ENCODE data around the gene GNAI2. TPM values are rescaled to one million over a fixed set of nuclear protein-coding genes. Genes with fewer than 3 reads are reported as not detected.

GNAI2 gene
- total RNA-seq, 1 donor from 2014 or later = 140 TPM

- TF ChIP-seq, protein P1, sequence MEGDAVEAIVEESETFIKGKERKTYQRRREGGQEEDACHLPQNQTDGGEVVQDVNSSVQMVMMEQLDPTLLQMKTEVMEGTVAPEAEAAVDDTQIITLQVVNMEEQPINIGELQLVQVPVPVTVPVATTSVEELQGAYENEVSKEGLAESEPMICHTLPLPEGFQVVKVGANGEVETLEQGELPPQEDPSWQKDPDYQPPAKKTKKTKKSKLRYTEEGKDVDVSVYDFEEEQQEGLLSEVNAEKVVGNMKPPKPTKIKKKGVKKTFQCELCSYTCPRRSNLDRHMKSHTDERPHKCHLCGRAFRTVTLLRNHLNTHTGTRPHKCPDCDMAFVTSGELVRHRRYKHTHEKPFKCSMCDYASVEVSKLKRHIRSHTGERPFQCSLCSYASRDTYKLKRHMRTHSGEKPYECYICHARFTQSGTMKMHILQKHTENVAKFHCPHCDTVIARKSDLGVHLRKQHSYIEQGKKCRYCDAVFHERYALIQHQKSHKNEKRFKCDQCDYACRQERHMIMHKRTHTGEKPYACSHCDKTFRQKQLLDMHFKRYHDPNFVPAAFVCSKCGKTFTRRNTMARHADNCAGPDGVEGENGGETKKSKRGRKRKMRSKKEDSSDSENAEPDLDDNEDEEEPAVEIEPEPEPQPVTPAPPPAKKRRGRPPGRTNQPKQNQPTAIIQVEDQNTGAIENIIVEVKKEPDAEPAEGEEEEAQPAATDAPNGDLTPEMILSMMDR (conservative IDR thresholded peaks at IDR 0.05) = no peak
- Mint-ChIP-seq H3K4me3 (no peak overlapping the region), H3K4me1 (ENCODE audit: unreplicated experiment) (peaks cover 5% of the 10 kb centered on the region), H3K27ac (no peak overlapping the region), H3K9me3 (no peaks in the 10 kb centered on the region), H3K36me3 (no peaks in the 10 kb centered on the region), H3K27me3 (peaks cover 14% of the 10 kb centered on the region)
- no peak for DNase-seq (ENCODE audit: extremely low spot score, unreplicated experiment)
These were observed 43.9 kb upstream of the GNAI2 start for GRCh38 chr3:50192124-50192523.

- TF ChIP-seq, protein P1 (conservative IDR thresholded peaks at IDR 0.05) = peak; percentile 96
- no peak overlapping the region for H3K4me3 Mint-ChIP-seq
- peaks cover 5% of the 10 kb centered on the region for H3K4me1 Mint-ChIP-seq (ENCODE audit: unreplicated experiment)
- DNase-seq (ENCODE audit: extremely low spot score, unreplicated experiment) = peak; percentile 87
- no peak overlapping the region for H3K27ac Mint-ChIP-seq
- H3K36me3 Mint-ChIP-seq = no peaks in the 10 kb centered on the region
- H3K9me3 Mint-ChIP-seq = no peaks in the 10 kb centered on the region
- H3K27me3 Mint-ChIP-seq = peaks cover 19% of the 10 kb centered on the region
These were observed 43.3 kb upstream of the GNAI2 start for GRCh38 chr3:50192689-50193141.

DNA sequence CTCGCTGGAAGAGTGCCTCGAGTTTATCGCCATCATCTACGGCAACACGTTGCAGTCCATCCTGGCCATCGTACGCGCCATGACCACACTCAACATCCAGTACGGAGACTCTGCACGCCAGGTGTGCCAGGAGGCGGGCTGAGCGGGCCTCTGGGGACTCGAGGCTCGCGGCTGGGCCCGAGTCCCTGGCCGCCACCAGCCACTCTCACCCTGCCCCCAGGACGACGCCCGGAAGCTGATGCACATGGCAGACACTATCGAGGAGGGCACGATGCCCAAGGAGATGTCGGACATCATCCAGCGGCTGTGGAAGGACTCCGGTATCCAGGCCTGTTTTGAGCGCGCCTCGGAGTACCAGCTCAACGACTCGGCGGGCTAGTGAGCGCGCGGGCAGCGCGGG, 42.7 kb upstream of the GNAI2 start:
- H3K36me3 Mint-ChIP-seq = no peaks in the 10 kb centered on the region
- H3K9me3 Mint-ChIP-seq = no peaks in the 10 kb centered on the region
- TF ChIP-seq, protein P1 (conservative IDR thresholded peaks at IDR 0.05) = no peak
- no peak for DNase-seq (ENCODE audit: extremely low spot score, unreplicated experiment)
- no peak overlapping the region for H3K4me3 Mint-ChIP-seq
- H3K27ac Mint-ChIP-seq = no peak overlapping the region
- peaks cover 5% of the 10 kb centered on the region for H3K4me1 Mint-ChIP-seq (ENCODE audit: unreplicated experiment)
- H3K27me3 Mint-ChIP-seq = peaks cover 19% of the 10 kb centered on the region

- TF ChIP-seq, protein P1 (conservative IDR thresholded peaks at IDR 0.05) = no peak
- H3K4me1 Mint-ChIP-seq (ENCODE audit: unreplicated experiment) = peaks cover 5% of the 10 kb centered on the region
These were observed 42.3 kb upstream of the GNAI2 start for GRCh38 chr3:50193746-50194127.

DNA sequence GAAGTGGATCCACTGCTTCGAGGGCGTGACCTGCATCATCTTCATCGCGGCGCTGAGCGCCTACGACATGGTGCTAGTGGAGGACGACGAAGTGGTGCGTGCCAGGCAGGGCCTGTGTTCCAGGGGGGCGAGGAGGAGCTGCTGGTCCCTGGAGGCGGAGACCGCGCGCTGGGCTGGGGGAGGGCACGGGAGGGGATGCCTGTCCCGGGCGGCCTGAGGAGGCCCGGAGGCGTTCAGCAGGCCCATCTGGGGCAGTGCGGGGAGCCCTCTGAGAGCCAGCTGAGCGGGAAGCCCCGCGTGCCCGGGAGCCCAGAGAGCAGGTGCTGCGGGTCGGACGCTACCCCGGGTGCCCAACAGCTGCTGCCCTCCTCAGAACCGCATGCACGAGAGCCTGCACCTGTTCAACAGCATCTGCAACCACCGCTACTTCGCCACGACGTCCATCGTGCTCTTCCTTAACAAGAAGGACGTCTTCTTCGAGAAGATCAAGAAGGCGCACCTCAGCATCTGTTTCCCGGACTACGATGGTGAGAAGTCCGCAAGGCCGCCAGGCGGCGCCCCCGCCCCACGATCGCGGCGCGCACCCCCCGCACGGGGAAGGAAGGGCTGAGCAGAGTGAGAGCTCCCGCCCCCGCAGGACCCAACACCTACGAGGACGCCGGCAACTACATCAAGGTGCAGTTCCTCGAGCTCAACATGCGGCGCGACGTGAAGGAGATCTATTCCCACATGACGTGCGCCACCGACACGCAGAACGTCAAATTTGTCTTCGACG, 41.7 kb upstream of the GNAI2 start:
- no peak for DNase-seq (ENCODE audit: extremely low spot score, unreplicated experiment)
- Mint-ChIP-seq H3K27me3 (peaks cover 19% of the 10 kb centered on the region), H3K9me3 (no peaks in the 10 kb centered on the region), H3K4me3 (no peak overlapping the region), H3K4me1 (ENCODE audit: unreplicated experiment) (peaks cover 2% of the 10 kb centered on the region), H3K27ac (no peak overlapping the region), H3K36me3 (no peaks in the 10 kb centered on the region)
- TF ChIP-seq, protein P1 (conservative IDR thresholded peaks at IDR 0.05) = peak; percentile 80

More at GRCh38 chr3:50193746-50194127, 42.3 kb upstream of the GNAI2 start:
- no peaks in the 10 kb centered on the region for H3K36me3 Mint-ChIP-seq
- H3K27me3 Mint-ChIP-seq = peaks cover 19% of the 10 kb centered on the region
- no peak for DNase-seq (ENCODE audit: extremely low spot score, unreplicated experiment)
- no peaks in the 10 kb centered on the region for H3K9me3 Mint-ChIP-seq
- H3K4me3 Mint-ChIP-seq = no peak overlapping the region
- H3K27ac Mint-ChIP-seq = no peak overlapping the region
